ENCODE data around the gene DLG1. TPM values are rescaled to one million over a fixed set of nuclear protein-coding genes. Genes with fewer than 3 reads are reported as not detected.
A peak's percentile ranks its signal among the peaks of the same experiment; 100 is the strongest.

The DLG1 gene
- total and polyA plus RNA-seq, 2 of the 4 experiments (the other 2 are of a cell fraction), result 21.2 to 57.7 TPM

DNA sequence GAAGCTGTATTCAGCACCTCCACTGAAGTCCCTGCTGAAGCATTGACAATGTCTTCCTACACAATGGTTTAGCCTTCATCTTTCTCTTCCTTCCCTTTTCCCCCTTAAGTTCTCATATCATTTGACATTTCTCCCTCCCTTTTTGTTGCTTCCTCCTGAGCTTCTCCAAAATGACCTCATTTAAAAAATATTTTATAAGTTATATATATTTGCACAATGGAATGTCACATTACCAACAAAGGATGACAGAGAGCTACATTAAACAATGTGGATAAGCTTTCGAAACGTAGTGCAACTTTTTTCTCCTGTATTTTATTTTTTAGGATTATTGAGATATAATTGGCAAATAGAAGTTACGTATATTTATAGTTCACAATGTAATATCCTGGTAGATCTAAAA, 13.2 kb upstream of the DLG1 start:
- no peak overlapping the region for H3K4me2 ChIP-seq (ENCODE audit: low read depth, low read length)
- peak overlapping the region; percentile 98 for H2BK20ac ChIP-seq (ENCODE audit: low read depth, low read length)
- H2AK5ac ChIP-seq (ENCODE audit: low read depth, low read length), result peak overlapping the region; percentile 95
- H4K5ac ChIP-seq (ENCODE audit: low read depth, low read length), result no peak overlapping the region
- H3K18ac ChIP-seq (ENCODE audit: low read depth, low read length), result peak overlapping the region; percentile 85; the same call in 1 of the 2 replicates
- no peak overlapping the region for H3K4me3 ChIP-seq (ENCODE audit: insufficient read depth, low read depth, low read length)
- H3K56ac ChIP-seq (ENCODE audit: extremely low read depth, insufficient read depth, low read length), result no peak overlapping the region
- H2BK5ac ChIP-seq (ENCODE audit: low read depth, low read length, poor library complexity, severe bottlenecking), result no peak overlapping the region
- peaks cover 0 to 2% of the 10 kb centered on the region in 2 experiments; a peak in 1 of 4 replicates for H3K79me1 ChIP-seq (ENCODE audit: low read depth in 1 of 2, low read length in 2 of 2)
- H4K20me1 ChIP-seq (ENCODE audit: insufficient read depth, low read length), result no peaks in the 10 kb centered on the region; the same call in 1 of the 2 replicates
- intact Hi-C loops (cut with micrococcal nuclease) (no loop called here), dilution Hi-C loops (cut with HindIII; ENCODE audit: low sequenced_read_pairs, unreplicated experiment) (no loop called here), in situ Hi-C loops (cut with MboI; ENCODE audit: low sequenced_read_pairs) (no loop called here)
- TF ChIP-seq NFE2L2 (IDR thresholded peaks at IDR 0.05; ENCODE audit: low read depth, low read length) (no peak), CEBPB (IDR thresholded peaks at IDR 0.05; ENCODE audit: low read depth, low read length) (0 out of 2 replicates have a peak, but pooled peaks have one; percentile 14)
- H3K14ac ChIP-seq (replicated peaks; ENCODE audit: low read depth, low read length), result peak overlapping the region; percentile 98
- H3K9me1 ChIP-seq (ENCODE audit: insufficient read depth, low read length), result peaks cover 13% of the 10 kb centered on the region
- ATAC-seq (ENCODE audit: low read depth), result no peak
- H3K36me3 ChIP-seq (ENCODE audit: control insufficient read depth, insufficient read depth, low read length), result no peaks in the 10 kb centered on the region
- H3K23ac ChIP-seq (ENCODE audit: low read depth, low read length), result peak overlapping the region; percentile 83
- peaks cover 10% of the 10 kb centered on the region for H3K4me1 ChIP-seq (ENCODE audit: control insufficient read depth, insufficient read depth, low read length)
- ChIA-PET CTCF (no interaction called here), POLR2A (ENCODE audit: unreplicated experiment) (no interaction called here)
- no peak overlapping the region for H3K27ac ChIP-seq (ENCODE audit: insufficient read depth, low read length)
- H3K4ac ChIP-seq (ENCODE audit: low read depth, low read length), result peak overlapping the region; percentile 87
- no peaks in the 10 kb centered on the region for H3K27me3 ChIP-seq (ENCODE audit: control insufficient read depth, insufficient read depth, low read length)
- H2AK9ac ChIP-seq (replicated peaks; ENCODE audit: low read depth, low read length, poor library complexity), result no peak overlapping the region
- no CpG with 5 or more reads among the region's 3 CpGs for WGBS, 2 experiments (ENCODE audit: extremely low coverage in 2 of 2, insufficient read length in 1 of 2)
- peak; percentile 29 for DNase-seq
- peak overlapping the region; percentile 75 for H2BK15ac ChIP-seq (ENCODE audit: low read depth, low read length)
- H3K9me3 ChIP-seq (ENCODE audit: control insufficient read depth, insufficient read depth, low read length), result no peaks in the 10 kb centered on the region
- peak overlapping the region; percentile 95 for H2BK120ac ChIP-seq (ENCODE audit: low read depth, low read length)
- H2AFZ ChIP-seq (replicated peaks; ENCODE audit: low read length, poor library complexity), result no peak overlapping the region
- H4K91ac ChIP-seq (ENCODE audit: insufficient read depth, low read depth, low read length), result peak overlapping the region; percentile 76
- H4K8ac ChIP-seq (ENCODE audit: low read depth in 2 of 2, low read length in 2 of 2), result peak overlapping the region in 1 of 2 experiments; percentile 66; a peak in 1 of 4 replicates
- BruUV-seq (replicated peaks), result no TSS peak
- H3K9ac ChIP-seq (ENCODE audit: low read depth, low read length), result no peak overlapping the region

Measured in IMR-90 (cell line).